Mucosa of stomach (tissue), 1 donor: Measurements from ENCODE around the gene ADRA2C.

Experiments used
- H3K27me3 ChIP-seq: one replicate; pipeline ENCODE4 v1.7.0; 2013; ENCODE audit warnings: mild to moderate bottlenecking, low read length; ENCODE audit not compliant: control insufficient read depth, insufficient read depth
- H3K36me3 ChIP-seq: one replicate; pipeline ENCODE4 v1.7.0; 2013; ENCODE audit warnings: low read length; ENCODE audit not compliant: control insufficient read depth, insufficient read depth
- H3K4me1 ChIP-seq: one replicate; pipeline ENCODE4 v1.7.0; 2013; ENCODE audit warnings: mild to moderate bottlenecking, low read length; ENCODE audit not compliant: control insufficient read depth, insufficient read depth
- H3K4me3 ChIP-seq: one replicate; pipeline ENCODE4 v1.7.0; 2013; ENCODE audit warnings: low read length
- H3K9ac ChIP-seq: one replicate; pipeline ENCODE4 v1.7.0; 2013; ENCODE audit warnings: mild to moderate bottlenecking, low read length, moderate library complexity
- H3K9me3 ChIP-seq: one replicate; pipeline ENCODE4 v1.7.0; 2013; ENCODE audit warnings: mild to moderate bottlenecking, low read length, moderate library complexity; ENCODE audit not compliant: control insufficient read depth
- donor health status: Pancreatic carcinoma.

Gene ADRA2C

DNA sequence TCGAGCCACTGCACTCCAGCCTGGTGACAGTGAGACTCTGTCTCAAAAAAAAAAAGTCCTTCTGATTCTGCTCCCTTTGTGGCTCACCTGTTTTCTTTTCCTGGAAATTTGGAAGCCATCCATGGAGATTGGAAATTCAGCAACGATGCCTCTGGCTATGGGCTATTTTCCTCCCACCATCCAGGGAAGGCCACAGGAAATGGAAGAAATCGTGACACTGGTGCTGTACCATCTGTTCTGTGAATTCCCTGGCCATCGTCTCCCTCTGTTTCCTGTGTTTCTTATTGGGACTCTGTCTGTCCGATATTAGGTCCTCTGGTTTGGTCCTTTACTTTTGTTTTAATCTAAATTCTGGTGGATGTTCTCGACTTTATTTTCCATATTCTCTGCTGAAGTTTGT, 29.4 kb upstream of the ADRA2C start:
- H3K4me3 ChIP-seq, result no peak overlapping the region
- no peaks in the 10 kb centered on the region for H3K9me3 ChIP-seq
- no peaks in the 10 kb centered on the region for H3K36me3 ChIP-seq
- no peaks in the 10 kb centered on the region for H3K4me1 ChIP-seq
- no peaks in the 10 kb centered on the region for H3K27me3 ChIP-seq
- H3K9ac ChIP-seq, result no peak overlapping the region

DNA sequence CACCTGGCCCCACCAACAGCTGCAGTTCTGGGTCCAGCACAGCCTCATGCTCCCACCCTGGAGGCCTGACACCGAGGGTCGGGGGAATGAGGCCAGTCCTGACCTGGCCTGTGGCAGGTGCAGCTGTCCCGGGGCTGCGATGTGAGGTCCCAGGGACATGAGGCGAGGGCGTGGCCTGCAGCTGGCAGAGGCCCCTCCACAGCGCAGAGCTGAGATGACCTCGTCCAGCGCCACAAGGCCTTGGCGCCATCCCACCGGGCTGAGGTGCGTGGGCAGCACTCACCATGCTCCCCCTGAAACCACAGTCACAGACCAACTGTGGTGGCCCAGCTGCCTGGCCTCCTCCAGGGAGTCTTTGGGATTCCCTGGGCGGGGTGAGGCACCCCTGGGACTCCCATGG, 26.6 kb upstream of the ADRA2C start:
- H3K27me3 ChIP-seq, result peaks cover 12% of the 10 kb centered on the region
- no peak overlapping the region for H3K4me3 ChIP-seq
- no peak overlapping the region for H3K9ac ChIP-seq
- no peaks in the 10 kb centered on the region for H3K4me1 ChIP-seq
- no peaks in the 10 kb centered on the region for H3K9me3 ChIP-seq
- H3K36me3 ChIP-seq, result no peaks in the 10 kb centered on the region

DNA sequence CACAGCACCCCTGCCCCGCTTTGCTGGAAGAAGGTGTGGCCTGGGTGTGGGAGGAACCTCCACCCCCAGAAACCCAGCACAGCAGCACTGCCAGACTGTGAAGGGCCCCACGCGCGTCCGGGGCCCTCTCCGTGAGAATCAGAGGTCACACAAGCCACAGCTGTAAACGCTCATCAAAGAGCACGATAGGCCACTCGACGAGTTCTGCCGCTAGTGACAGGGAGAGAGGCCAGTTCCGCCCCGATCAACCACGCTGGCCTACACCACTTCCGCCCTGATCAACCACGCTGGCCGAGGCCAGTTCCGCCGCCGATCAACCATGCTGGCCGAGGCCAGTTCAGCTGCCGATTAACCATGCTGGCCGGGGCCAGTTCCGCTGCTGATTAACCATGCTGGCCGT, 25.9 kb upstream of the ADRA2C start:
- Histone ChIP-seq H3K36me3 (no peaks in the 10 kb centered on the region), H3K27me3 (peaks cover 19% of the 10 kb centered on the region), H3K9ac (no peak overlapping the region), H3K9me3 (no peaks in the 10 kb centered on the region), H3K4me1 (no peaks in the 10 kb centered on the region), H3K4me3 (no peak overlapping the region)

DNA sequence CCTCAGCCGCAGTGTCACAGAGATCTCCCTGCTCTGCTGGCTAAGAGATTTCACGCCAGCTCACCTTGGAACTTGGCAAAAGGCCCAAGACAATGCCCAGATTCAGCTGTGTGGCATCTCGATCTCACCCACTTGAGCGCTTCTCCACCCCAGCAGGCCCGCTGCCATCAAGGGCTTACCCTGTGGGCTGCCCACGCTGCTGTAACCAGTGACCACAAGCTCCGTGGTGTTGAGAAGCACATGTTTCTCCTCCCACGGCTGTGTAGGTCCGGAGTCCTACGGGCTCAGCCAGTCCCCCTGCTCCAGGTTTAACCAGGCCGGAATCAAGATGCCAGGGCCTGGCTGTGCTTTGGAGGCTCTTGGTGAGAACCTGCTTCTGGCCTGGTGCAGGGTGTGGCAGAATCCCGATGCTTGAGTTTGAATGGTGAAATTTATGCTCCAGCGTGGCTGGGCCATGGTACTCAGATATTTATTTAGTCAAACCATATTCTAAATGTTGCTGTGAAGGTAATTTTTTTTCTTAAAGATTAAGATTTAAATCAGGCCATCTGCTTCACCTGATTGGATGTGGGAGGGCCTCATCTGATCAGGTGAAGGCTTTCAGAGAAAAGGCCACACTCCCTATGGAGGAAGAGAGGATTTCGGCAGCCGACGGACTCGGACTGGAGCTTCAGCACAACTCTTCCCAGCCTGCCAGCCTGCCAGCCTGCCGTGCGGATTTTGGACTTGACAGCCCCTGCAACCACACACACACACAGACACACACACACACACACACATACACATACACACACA, 24.8 kb upstream of the ADRA2C start:
- Histone ChIP-seq H3K36me3 (no peaks in the 10 kb centered on the region), H3K4me1 (no peaks in the 10 kb centered on the region), H3K27me3 (peaks cover 30% of the 10 kb centered on the region), H3K9me3 (no peaks in the 10 kb centered on the region), H3K4me3 (no peak overlapping the region), H3K9ac (no peak overlapping the region)

DNA sequence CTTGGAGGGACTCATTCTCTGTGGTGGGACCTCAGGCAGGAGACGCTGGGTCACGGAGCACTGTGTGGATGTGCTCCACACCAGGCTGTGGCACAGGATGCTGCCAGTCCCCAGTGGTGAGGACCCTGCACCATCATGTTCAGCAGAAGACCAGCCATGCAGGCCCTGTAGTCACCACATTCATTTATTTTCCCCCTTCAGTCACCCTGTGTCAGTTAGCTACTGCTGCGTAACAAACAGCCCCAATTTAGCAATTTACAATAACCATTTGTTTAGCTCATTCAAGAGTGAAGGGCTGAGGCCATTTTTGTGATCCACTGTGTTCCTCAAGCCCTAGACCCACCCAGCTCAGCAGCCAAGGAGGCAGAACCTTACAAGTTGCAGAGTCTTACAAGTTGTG, 23.6 kb upstream of the ADRA2C start:
- no peaks in the 10 kb centered on the region for H3K9me3 ChIP-seq
- peaks cover 38% of the 10 kb centered on the region for H3K27me3 ChIP-seq

DNA sequence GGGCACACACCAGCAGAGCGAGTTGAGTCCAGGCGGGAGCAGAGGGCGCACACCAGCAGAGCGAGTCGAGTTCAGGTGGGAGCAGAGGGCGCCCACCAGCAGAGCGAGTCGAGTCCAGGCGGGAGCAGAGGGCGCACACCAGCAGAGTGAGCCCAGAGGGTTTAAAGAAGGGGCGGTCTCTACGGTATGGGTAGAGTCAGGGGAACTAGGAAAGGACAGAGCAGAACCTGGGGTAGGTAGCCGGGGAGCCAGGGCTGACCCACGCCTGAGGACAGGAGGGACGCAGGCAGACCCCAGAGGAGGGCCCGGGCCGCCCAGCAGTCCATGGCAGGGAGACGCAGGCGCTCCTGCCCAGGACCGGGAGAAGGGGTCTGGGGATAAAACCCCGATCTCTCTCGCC, 22.0 kb upstream of the ADRA2C start:
- Histone ChIP-seq H3K9me3 (no peaks in the 10 kb centered on the region), H3K4me3 (no peak overlapping the region), H3K36me3 (no peaks in the 10 kb centered on the region), H3K27me3 (peaks cover 43% of the 10 kb centered on the region), H3K9ac (no peak overlapping the region), H3K4me1 (no peaks in the 10 kb centered on the region)

More for the DNA sequence above, 23.6 kb upstream of the ADRA2C start:
- Histone ChIP-seq H3K4me1 (no peaks in the 10 kb centered on the region), H3K9ac (no peak overlapping the region), H3K4me3 (no peak overlapping the region), H3K36me3 (no peaks in the 10 kb centered on the region)

DNA sequence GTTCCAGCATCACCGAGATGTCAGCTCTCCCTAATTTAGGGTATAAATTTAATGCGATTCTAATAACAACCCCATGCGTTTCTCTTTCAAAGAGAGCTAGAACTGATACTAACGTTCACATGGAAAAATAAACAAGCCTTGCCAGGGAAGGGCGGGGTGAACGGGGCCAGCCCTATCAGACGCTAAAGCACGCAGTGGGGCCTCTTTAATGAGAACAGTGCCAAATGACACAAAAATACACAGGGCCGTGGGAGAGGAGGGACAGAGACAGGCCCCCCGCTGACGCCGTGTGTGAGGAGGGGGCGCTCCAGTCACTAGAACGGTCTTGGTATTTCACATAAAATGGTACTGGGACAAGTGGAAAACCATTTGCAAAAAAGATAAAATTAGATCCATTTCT, 21.3 kb upstream of the ADRA2C start:
- Histone ChIP-seq H3K27me3 (peaks cover 43% of the 10 kb centered on the region), H3K9ac (no peak overlapping the region), H3K36me3 (no peaks in the 10 kb centered on the region), H3K4me3 (no peak overlapping the region), H3K9me3 (no peaks in the 10 kb centered on the region), H3K4me1 (no peaks in the 10 kb centered on the region)

DNA sequence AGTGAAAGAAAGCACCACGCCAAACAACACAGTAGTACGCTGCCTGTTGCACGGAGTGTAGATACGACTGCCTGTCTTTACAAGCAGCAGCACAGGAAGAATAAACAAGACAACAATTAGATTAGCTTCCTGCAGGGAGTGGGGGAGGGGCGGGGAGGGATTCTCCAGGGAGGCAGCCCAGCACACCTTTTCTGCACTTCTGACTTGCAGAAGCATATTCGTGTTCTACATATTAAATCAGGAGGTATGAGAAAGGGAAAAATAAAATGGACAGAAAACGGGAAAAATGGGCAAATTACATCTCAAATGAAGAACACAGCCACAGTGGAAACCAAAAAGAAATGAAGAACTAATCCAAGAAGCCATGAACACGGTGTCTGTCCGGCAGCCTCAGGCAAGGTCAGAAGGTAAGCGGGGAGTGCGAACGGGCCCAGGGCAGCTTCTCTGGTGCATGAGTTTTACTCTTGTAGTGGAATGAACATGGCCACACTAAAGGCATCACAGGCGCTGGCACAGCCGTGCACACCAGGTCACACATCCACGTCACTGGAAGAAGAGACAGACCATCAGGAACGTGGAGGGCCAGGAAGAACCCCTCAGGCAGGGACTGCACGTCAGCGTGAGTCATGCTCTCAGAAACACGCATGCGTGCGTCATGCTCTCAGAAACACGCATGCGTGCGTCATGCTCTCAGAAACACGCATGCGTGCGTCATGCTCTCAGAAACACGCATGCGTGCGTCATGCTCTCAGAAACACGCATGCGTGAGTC, 20.1 kb upstream of the ADRA2C start:
- no peaks in the 10 kb centered on the region for H3K4me1 ChIP-seq
- H3K9me3 ChIP-seq, result no peaks in the 10 kb centered on the region
- H3K36me3 ChIP-seq, result no peaks in the 10 kb centered on the region
- peaks cover 43% of the 10 kb centered on the region for H3K27me3 ChIP-seq
- H3K9ac ChIP-seq, result no peak overlapping the region
- H3K4me3 ChIP-seq, result no peak overlapping the region

DNA sequence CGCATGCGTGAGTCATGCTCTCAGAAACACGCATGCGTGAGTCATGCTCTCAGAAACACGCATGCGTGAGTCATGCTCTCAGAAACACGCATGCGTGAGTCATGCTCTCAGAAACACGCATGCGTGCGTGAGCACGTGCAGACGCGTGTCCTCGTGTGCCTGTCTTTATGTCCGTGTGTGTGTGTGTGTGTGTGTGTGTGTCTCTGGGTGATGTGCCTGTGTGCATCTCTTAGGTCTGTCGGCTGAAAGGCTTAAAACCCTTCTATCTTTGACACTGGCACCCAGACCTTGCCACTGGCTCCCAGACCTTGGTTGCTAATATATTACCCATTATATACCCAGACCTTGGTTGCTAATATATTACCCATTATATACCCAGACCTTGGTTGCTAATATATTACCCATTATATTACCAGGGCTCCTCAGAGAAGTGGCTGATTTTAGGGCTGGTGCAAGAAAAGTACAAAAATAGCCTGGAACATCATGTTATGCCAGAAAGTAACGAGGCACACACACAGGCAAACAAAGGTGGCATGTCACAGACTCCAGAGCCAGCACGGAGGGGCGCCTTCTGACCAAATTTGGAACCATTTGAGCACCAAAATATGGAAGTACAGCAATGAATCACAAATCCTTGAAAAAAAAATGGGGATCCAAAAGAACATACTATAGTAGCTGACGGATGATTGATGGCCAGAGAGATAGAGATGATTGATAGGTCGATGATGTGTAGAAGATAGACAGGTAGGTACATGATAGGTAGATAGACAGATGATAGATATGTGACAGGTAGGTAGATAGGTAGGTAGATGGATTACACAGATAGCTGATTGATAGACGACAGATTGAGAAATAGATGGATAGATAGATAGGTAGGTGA, 19.2 kb upstream of the ADRA2C start:
- Histone ChIP-seq H3K4me1 (no peaks in the 10 kb centered on the region), H3K36me3 (no peaks in the 10 kb centered on the region), H3K9me3 (no peaks in the 10 kb centered on the region), H3K9ac (no peak overlapping the region), H3K27me3 (peaks cover 49% of the 10 kb centered on the region), H3K4me3 (no peak overlapping the region)

DNA sequence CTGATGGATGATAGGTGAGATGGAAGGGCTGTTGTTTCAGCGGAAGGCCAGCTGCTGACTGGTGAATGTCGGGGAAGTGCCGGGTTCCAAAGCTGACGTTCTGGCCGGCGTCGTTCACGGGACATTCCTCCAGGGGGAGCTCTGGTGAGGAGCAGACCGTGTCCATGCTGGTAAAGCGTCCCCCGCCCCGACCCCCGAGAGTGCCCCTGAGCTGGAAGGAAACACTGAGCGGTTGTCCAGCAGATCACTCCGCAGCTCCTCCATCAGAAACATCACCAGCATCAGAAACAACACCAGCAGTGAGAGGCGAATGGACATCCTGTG, 18.6 kb upstream of the ADRA2C start:
- Histone ChIP-seq H3K9ac (no peak overlapping the region), H3K27me3 (peaks cover 49% of the 10 kb centered on the region), H3K4me1 (no peaks in the 10 kb centered on the region), H3K36me3 (no peaks in the 10 kb centered on the region), H3K9me3 (no peaks in the 10 kb centered on the region), H3K4me3 (no peak overlapping the region)

DNA sequence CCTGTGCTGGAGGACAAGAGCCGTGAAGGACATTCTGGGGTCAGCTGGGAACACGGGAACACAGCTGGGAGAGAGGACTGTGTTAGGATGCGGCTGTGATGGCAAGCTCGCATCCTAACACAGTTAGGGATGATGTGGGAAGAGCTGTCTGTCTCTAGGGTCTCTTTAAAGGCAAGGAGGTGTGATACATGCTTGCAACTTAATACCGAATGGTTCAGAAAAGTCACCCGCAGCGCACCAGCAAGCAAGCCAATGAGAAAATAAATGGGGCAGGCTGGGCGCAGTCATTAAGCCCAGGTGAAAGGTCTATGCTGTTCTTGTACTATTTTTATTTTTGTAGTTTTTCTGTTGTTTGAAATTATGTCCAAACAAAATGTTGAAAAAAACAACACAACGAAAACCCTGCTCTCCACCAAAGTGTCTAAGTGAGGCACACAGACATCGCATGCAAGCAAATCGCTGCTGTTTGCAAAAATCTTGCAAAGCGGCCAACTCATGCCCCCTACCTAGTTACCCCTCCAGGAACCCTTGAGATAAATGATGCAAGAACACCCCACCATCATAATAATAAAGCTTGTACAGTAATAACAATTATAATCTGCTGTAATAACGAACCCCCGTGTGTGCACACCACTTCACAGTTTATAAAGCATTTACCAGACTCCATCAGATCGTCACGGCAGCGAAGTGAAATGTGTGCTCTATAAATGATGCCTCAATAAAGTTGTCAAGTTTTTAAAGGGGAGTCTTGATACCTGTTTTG, 17.9 kb upstream of the ADRA2C start:
- H3K4me1 ChIP-seq, result no peaks in the 10 kb centered on the region
- no peaks in the 10 kb centered on the region for H3K36me3 ChIP-seq
- no peak overlapping the region for H3K4me3 ChIP-seq
- H3K27me3 ChIP-seq, result peaks cover 49% of the 10 kb centered on the region
- no peak overlapping the region for H3K9ac ChIP-seq
- H3K9me3 ChIP-seq, result no peaks in the 10 kb centered on the region
